22Rv1 (cell line): ENCODE results near the gene NFASC.

ENCODE experiments used
- CTCF ChIP-seq: fragments of 450-650 bp; IDR thresholded peaks from 2 replicates; pipeline ENCODE4 v1.5.1; 2017; ENCODE audit warnings: mild to moderate bottlenecking
- ZFX ChIP-seq: fragments of 450-650 bp; IDR thresholded peaks from 2 replicates; pipeline ENCODE4 v1.6.1; 2017; ENCODE audit warnings: antibody characterized with exemption, borderline replicate concordance

- TF ChIP-seq CTCF (no peak), ZFX (no peak)
Measured at GRCh38 chr1:204992201-204992997, 121.7 kb downstream of the NFASC start.
